Measurements from ENCODE around the gene FANCE. TPM values are rescaled to one million over a fixed set of nuclear protein-coding genes. Genes with fewer than 3 reads are reported as not detected.
A peak's percentile ranks its signal among the peaks of the same experiment; 100 is the strongest.

The FANCE gene
- total RNA-seq, 1 experiment from 2014 or later, result 19.2 TPM

- H3K4me3 ChIP-seq (ENCODE audit: low read depth, low read length, poor library complexity, severe bottlenecking), result no peak overlapping the region
- H3K36me3 ChIP-seq (ENCODE audit: insufficient read depth, low read length, poor library complexity, severe bottlenecking), result no peaks in the 10 kb centered on the region
- intact Hi-C loops (cut with micrococcal nuclease; ENCODE audit: unreplicated experiment), result no loop called here
- H3K27me3 ChIP-seq (replicated peaks; ENCODE audit: insufficient read depth, low read depth, low read length, poor library complexity), result no peaks in the 10 kb centered on the region
- ChIA-PET POLR2A (ENCODE audit: low non-redundant PET) (no interaction called here), CTCF (no interaction called here)
- H3K9me3 ChIP-seq (ENCODE audit: low read depth, low read length, poor library complexity, severe bottlenecking), result no peaks in the 10 kb centered on the region
- TF ChIP-seq CTCF (conservative IDR thresholded peaks at IDR 0.05; ENCODE audit: low read depth, low read length), result no peak
- TF ChIP-seq EZH2 (IDR thresholded peaks at IDR 0.05; ENCODE audit: borderline replicate concordance, low read depth, low read length, poor library complexity, severe bottlenecking), result no peak
- no peaks in the 10 kb centered on the region for H3K4me1 ChIP-seq (ENCODE audit: insufficient read depth, low read length, poor library complexity, severe bottlenecking)
- no peak overlapping the region for H3K27ac ChIP-seq (ENCODE audit: low read depth, low read length, poor library complexity, severe bottlenecking)
- BruUV-seq (replicated peaks), result no TSS peak
- no peak for DNase-seq (ENCODE audit: low spot score)
These were observed 58.9 kb downstream of the FANCE start for GRCh38 chr6:35510916-35511561.

GRCh38 chr6:35511562-35511941 is 59.4 kb downstream of the FANCE start:
- Histone ChIP-seq H3K27me3 (replicated peaks; ENCODE audit: insufficient read depth, low read depth, low read length, poor library complexity) (no peaks in the 10 kb centered on the region), H3K9me3 (ENCODE audit: low read depth, low read length, poor library complexity, severe bottlenecking) (no peaks in the 10 kb centered on the region), H3K4me1 (ENCODE audit: insufficient read depth, low read length, poor library complexity, severe bottlenecking) (no peaks in the 10 kb centered on the region), H3K36me3 (ENCODE audit: insufficient read depth, low read length, poor library complexity, severe bottlenecking) (no peaks in the 10 kb centered on the region), H3K4me3 (ENCODE audit: low read depth, low read length, poor library complexity, severe bottlenecking) (no peak overlapping the region), H3K27ac (ENCODE audit: low read depth, low read length, poor library complexity, severe bottlenecking) (no peak overlapping the region)
- TF ChIP-seq EZH2 (IDR thresholded peaks at IDR 0.05; ENCODE audit: borderline replicate concordance, low read depth, low read length, poor library complexity, severe bottlenecking) (no peak), CTCF (conservative IDR thresholded peaks at IDR 0.05; ENCODE audit: low read depth, low read length) (no peak)
- POLR2A ChIA-PET (ENCODE audit: low non-redundant PET), result no interaction called here
- BruUV-seq (replicated peaks), result no TSS peak
- DNase-seq (ENCODE audit: low spot score), result no peak
- CTCF ChIA-PET, result no interaction called here
- intact Hi-C loops (cut with micrococcal nuclease; ENCODE audit: unreplicated experiment), result no loop called here

GRCh38 chr6:35512006-35512405 is 59.9 kb downstream of the FANCE start:
- ChIA-PET CTCF (no interaction called here), POLR2A (ENCODE audit: low non-redundant PET) (no interaction called here)
- no peaks in the 10 kb centered on the region for H3K27me3 ChIP-seq (replicated peaks; ENCODE audit: insufficient read depth, low read depth, low read length, poor library complexity)

More at GRCh38 chr6:35512006-35512405, 59.9 kb downstream of the FANCE start:
- Histone ChIP-seq H3K36me3 (ENCODE audit: insufficient read depth, low read length, poor library complexity, severe bottlenecking) (no peaks in the 10 kb centered on the region), H3K27ac (ENCODE audit: low read depth, low read length, poor library complexity, severe bottlenecking) (no peak overlapping the region), H3K4me3 (ENCODE audit: low read depth, low read length, poor library complexity, severe bottlenecking) (peak overlapping the region; percentile 23), H3K9me3 (ENCODE audit: low read depth, low read length, poor library complexity, severe bottlenecking) (no peaks in the 10 kb centered on the region), H3K4me1 (ENCODE audit: insufficient read depth, low read length, poor library complexity, severe bottlenecking) (no peaks in the 10 kb centered on the region)
- BruUV-seq (replicated peaks), result no TSS peak
- no peak for DNase-seq (ENCODE audit: low spot score)
- TF ChIP-seq EZH2 (IDR thresholded peaks at IDR 0.05; ENCODE audit: borderline replicate concordance, low read depth, low read length, poor library complexity, severe bottlenecking) (no peak), CTCF (conservative IDR thresholded peaks at IDR 0.05; ENCODE audit: low read depth, low read length) (no peak)
- intact Hi-C loops (cut with micrococcal nuclease; ENCODE audit: unreplicated experiment), result no loop called here

All from A673 (cell line).